GM18951 (cell line): ENCODE data around the gene EMX2.

ENCODE experiments used
- POLR2A ChIP-seq: IDR thresholded peaks from 4 replicates; pipeline ENCODE4 v1.6.1; 2011; ENCODE audit warnings: mild to moderate bottlenecking; ENCODE audit not compliant: insufficient read length, insufficient read depth; ENCODE audit errors: extremely low read depth
- in situ Hi-C: fragments of 300-500 bp; cut with MboI; formaldehyde crosslinking; loops from one replicate; pipeline ENCODE4 v1.12.0; 2022; ENCODE audit warnings: low sequenced_read_pairs, mixed read lengths, inconsistent platforms; ENCODE audit not compliant: unreplicated experiment

The EMX2 gene

DNA sequence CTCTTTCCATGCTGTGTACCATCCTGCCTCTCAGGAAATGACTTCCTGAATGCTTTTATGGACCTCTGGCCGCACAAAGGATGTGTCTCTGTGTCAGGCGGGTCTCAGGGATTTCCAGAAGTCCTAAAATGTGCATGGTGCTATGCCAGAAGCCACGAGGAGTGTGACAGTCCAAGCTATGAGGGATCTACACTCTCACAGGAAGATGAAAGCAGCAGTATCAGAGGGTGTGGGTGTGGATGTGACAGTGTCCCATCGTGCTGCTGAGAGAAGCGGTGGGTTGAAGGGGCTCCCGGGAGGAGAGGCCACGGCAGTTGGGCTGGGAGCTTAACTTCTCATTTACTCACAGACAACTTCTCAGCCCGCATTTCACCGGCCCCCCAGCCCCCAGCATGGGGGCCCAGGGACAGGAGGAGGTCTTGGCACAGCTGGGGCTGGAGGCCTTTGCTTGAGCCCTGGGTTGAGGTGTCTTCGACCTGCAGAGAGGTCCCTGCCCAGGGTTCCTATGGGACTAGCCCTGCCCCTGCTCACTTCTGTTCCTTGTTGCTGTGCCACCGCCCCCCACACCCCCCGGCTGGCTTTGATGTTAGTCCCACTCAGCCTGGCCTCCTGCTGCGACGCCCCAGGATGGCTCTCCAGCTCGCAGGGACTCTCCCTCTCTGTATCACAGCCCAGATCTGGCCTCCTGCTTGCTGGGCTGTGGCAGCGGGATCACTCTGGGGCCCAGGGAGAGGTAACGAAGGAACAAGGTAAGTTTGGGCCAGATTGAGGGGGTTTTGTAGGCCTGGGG lies 30.8 kb upstream of the EMX2 start:
- in situ Hi-C loops: loop anchor here (25.0 kb wide), 1 partner anchor 926 kb away; no protein-coding TSS in a partner anchor
- TF ChIP-seq POLR2A: no peak

DNA sequence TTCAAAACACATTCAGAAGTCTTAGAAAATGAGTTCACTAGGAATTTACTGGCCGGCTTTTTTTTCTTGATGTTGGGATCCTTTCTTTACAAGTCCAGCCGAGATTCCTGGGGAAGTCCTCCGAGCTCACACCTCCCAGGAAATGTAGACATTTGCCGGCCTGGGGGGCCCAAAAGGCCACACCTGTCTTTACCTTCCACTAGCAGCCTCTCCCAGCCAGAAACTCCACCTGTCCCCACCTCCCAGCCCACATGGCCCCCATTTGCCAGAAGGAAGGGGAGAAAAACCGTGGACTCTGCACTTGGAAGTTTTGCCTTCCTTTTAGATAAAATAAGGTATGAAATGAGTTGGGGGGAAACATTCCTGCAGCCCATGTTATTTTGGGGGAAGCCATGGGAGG lies 27.6 kb upstream of the EMX2 start:
- in situ Hi-C loops: loop anchor here (25.0 kb wide), 1 partner anchor 922 kb away; no protein-coding TSS in a partner anchor
- TF ChIP-seq POLR2A: no peak

DNA sequence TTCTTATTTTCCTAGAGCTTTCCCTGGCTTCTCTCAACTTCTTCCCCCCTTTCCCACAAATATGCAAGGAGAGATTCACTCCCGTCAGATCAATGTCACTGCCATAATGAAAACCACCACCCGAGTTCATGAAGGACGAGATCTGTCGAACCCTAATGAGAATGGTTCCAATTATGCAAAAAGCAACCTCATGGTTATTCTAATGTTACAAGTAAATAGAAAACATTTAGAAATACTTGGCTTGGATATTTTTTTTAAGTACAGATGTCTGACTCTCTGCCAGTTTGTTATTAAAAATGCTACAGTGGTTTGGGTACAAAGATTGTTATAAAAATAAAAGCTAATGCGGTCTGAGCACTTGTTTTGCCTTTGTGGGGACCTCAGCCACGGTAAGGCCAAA lies 25.9 kb upstream of the EMX2 start:
- in situ Hi-C loops: loop anchor here (25.0 kb wide), 1 partner anchor 921 kb away; no protein-coding TSS in a partner anchor
- no peak for TF ChIP-seq POLR2A

DNA sequence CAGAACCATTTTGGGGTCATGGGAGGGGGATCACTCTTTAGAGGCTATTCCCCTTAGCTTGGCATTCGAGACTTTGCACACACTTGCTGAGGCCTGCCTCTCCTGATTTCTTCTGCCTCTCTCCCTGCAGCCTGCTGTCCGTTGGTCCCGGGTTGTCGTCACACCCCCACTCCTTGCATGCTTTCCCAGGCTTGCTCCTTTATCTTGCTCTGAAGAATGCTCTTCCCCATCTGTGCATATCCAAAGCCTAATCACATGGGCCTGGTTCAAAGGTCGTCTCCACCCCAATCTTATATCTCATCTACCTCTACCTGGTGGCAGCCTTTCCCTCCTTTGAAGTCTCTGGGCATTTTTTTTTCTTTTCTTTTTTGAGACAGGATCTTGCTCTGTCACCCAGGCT lies 24.3 kb upstream of the EMX2 start:
- in situ Hi-C loops: loop anchor here (25.0 kb wide), 1 partner anchor 919 kb away; no protein-coding TSS in a partner anchor
- no peak for TF ChIP-seq POLR2A

DNA sequence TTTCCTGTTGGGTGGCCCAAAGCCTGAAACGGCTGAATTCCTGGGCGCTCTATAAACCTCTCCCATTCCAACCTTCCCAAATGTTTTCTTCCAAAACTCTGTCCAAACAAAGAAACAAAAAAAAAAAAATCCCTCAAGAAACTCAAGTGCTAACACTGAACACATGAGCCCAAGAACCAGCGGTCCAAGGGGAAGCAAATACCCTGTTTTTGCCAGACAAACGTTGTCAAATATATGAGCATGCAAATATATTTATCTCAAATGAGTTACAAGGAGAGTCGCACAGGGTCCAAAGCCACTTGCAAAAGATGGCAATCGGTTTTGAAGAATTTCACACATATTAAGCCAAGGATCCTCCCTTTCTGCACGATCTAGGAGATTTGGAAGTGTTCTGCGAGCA lies 23.3 kb upstream of the EMX2 start:
- in situ Hi-C loops: loop anchor here (25.0 kb wide), 1 partner anchor 918 kb away; no protein-coding TSS in a partner anchor
- TF ChIP-seq POLR2A: no peak

DNA sequence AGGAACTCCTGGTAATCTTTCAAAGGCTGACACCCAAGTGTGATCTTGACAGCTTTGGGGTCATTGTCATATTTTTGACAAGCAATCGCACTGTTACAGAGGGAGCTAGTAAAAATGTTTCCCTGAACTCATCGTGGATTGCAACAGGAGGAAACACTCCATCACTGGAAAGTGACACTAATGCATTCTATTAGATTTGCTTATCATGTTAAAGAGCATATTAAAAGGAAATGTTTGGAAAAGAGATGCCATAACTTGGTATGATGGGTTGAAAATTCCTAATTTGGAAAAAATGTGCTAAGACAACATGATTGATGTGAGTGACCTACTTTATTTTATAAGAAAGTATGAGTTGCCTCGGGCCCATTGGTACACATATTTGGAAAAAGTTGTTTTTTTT lies 22.7 kb upstream of the EMX2 start:
- no peak for TF ChIP-seq POLR2A
- in situ Hi-C loops: loop anchor here (25.0 kb wide), 1 partner anchor 917 kb away; no protein-coding TSS in a partner anchor

DNA sequence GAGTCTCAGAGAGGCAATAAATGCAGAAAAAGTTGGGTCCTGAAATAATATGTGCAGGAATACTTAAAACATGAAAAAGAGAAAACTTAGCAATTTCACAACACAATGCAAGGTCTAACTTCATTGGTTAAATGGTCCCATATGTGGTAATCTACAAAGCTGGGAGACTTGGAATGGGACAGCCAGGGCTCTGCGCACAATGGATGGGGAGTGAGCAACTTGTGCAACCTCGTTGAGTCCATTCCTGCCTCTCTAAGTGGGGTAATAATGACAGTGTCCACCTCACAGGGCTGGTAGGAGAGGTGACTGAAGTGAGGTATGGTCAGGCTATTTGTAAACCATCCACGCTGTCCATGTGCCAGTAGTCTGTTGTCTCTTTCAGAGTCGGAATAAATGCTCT lies 11.8 kb upstream of the EMX2 start:
- in situ Hi-C loops: loop anchor here (25.0 kb wide), 1 partner anchor 707 kb away; no protein-coding TSS in a partner anchor

DNA sequence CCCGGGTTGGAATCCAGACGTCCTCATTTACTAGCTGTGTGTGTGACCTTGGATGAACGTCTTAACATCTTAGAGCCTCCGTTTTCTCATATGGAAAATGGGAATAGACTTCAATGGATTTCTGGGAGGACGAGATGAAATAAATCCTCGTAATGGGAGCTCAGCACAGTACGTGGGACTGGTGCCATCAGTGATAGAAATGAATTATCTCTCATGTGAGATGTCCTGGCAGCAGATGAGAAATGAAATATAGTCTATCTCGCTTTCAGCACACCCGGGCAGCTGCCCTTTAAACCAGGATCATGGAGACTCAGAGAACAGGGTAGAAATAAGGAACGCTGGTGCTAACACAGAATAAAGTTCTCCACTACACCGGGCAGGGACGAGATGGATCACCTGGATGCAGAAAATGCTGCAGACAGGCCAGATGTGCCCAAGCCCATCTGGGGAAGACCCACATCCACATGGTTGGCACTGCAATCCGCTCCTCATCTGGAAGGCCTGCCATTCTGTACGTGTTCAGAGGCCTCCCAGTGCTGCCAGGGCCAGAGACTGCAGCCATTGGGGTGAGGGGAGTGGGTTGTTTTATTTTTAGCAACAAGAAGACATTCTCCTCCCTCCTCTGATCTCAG lies 11.1 kb upstream of the EMX2 start:
- in situ Hi-C loops: loop anchor here (25.0 kb wide), 1 partner anchor 706 kb away; no protein-coding TSS in a partner anchor

More for the DNA sequence above, 11.8 kb upstream of the EMX2 start:
- TF ChIP-seq POLR2A: no peak

DNA sequence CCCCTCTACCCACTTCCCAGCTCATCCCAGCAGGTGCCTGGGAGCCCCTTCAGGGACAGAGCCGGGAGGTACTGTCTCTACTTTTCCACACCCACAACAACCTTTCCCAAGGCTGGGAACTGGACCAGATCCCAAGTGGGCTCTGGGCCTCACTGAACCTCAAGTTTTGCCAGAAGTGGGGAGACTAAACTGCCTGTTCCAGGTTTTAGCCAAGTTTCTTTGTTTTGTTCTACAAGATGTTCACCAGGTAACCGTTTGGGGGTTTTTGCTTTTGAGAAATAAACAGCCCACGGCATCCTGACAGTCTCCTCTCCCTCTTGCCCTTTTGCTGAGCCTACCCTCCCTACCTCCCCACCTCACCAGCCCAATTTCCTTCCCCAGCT lies 10.6 kb upstream of the EMX2 start:
- TF ChIP-seq POLR2A: no peak
- in situ Hi-C loops: loop anchor here (25.0 kb wide), 1 partner anchor 705 kb away; no protein-coding TSS in a partner anchor

More for the DNA sequence above, 11.1 kb upstream of the EMX2 start:
- no peak for TF ChIP-seq POLR2A

DNA sequence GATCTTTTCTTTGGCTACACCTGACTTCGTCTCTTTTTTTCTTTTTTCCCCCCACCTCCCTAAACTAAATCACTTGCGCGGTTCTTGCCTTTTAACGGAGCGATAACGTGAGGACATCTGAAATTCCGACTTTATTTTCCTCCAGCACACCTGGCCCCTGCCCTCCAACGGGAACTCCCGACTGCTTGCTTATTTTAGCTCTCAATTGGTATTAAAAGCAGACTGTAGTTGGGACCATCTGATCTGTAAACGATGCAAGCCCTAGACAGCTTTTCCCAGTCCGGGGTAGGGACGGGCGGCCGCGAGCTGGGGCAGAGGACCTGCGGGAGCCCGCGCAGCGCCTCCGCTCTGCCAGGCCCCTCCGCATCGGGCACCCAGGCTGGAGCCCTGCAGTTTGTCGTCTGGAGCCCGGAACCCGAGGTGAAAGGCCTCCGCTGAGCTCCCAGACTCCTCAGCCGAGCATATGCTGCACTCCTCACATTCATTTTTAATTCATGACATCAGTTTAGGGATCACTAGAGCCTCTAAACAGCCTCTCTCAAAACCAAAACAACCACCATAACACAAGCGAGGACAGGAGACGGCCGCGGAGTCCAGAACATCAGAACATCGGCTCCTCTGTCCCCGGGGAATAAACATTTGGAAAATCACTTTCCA lies 10.0 kb upstream of the EMX2 start:
- TF ChIP-seq POLR2A: no peak
- in situ Hi-C loops: loop anchor here (25.0 kb wide), 1 partner anchor 705 kb away; no protein-coding TSS in a partner anchor

DNA sequence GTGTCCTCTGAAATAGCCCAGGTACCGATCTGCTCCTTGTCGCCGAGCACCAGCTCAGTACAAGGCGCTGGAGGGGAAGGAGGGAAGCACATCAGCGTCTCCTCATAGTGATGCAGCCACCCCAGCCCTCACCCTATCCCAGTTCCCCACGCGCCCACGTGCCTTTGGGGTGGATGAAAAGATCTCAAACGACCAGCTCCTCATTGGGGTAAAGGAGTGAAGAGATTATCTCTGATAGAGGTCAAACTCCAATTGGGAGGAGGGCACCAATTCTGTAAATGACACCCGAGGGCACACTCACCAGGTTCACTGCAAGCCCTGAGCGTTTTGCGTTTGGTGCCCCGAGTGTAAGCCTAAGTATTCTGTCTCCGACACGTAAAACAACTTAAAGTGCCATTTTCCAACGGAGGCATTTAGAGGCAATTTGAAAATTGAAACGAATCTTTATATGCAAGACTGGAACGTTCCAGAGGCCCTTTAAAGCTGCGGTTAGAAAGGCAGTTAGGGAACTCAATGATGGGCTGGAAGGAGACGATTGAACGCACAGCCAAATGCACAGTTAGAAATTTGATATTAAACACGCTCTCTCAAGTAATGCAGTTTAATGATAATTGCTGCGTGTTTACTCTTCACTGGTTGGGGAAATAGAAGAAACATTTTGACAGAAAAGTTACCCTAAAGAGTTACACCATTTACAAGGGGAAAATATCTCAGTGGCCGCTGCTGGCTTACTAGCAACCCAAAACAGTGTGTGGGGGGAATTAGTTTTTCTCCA lies 8.9 kb upstream of the EMX2 start:
- in situ Hi-C loops: loop anchor here (25.0 kb wide), 1 partner anchor 704 kb away; no protein-coding TSS in a partner anchor
- no peak for TF ChIP-seq POLR2A

DNA sequence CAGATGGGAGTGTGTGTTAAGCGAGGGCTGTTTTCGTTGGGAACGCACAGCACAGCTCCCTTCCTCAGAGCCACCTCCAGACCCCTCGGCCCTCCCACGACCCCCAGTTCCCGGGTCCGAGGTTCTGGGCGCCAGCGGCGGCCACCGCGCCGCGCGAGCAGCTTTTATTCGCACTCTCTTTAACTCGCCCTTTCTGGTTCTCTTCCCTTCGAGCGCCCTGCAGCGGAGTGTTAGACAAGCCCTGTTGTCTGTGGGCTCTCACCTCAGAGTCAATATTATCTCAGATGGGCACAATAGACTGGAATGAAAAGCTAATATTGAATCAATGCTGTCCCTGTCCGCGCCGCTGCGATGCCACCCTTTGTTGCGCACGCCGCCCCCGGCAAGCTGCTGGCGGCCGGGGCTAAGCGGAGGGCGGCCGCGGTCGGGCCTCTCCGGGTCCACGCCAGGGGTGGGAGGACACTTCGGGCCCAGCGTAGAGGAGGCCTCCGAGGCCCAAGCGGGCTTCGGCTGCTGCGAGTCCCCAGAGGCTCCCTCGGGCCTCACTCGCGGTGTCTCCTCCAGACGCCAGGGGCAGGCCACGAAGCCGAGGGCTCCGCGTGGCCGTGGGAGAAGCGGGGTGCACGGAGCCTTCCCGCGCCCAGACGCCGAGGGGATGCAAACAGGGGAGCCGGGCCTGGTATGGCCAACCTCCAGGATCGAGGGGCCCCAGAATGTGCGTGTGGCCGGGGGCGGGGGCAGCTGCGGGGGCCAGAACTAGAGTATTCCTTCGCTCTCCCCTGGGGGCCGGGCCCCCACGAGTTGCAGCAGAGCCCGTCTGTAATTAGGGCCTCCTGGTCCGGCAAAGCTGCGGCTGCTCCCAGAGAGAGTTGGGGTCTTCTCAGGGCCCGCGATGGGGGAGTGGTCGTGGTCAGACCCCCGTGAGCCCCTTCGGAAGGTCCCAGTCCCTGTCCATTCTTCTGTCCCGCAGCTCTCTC lies 7.9 kb upstream of the EMX2 start:
- in situ Hi-C loops: loop anchor here (25.0 kb wide), 1 partner anchor 703 kb away; no protein-coding TSS in a partner anchor

More for the DNA sequence above, 7.9 kb upstream of the EMX2 start:
- no peak for TF ChIP-seq POLR2A
